Measurements from ENCODE around the gene HELZ2.

DNA sequence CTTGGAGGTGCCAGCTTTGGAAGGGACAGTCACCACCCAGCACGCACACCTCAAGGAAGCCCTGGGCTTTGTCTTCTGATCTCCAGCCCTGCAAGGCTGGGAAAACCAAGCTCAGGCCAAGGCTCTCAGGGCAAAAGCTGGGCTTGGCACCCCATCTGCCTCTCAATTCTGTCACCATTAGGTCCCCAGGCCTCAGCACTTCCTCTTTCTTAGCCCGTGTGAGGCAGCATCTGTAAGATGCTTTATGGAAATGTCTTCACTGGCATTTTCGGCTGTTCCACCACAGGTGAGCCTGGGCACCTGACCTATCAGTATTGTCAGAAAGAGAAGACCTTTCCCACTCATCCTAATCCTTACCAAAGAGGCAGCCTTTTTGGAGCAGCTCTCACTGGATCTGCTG is 28.3 kb upstream of the HELZ2 start:
- TF ChIP-seq, protein P1, sequence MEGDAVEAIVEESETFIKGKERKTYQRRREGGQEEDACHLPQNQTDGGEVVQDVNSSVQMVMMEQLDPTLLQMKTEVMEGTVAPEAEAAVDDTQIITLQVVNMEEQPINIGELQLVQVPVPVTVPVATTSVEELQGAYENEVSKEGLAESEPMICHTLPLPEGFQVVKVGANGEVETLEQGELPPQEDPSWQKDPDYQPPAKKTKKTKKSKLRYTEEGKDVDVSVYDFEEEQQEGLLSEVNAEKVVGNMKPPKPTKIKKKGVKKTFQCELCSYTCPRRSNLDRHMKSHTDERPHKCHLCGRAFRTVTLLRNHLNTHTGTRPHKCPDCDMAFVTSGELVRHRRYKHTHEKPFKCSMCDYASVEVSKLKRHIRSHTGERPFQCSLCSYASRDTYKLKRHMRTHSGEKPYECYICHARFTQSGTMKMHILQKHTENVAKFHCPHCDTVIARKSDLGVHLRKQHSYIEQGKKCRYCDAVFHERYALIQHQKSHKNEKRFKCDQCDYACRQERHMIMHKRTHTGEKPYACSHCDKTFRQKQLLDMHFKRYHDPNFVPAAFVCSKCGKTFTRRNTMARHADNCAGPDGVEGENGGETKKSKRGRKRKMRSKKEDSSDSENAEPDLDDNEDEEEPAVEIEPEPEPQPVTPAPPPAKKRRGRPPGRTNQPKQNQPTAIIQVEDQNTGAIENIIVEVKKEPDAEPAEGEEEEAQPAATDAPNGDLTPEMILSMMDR (conservative IDR thresholded peaks at IDR 0.05; ENCODE audit: low read depth in 2 of 2), result no peak
- TF ChIP-seq REST (IDR thresholded peaks at IDR 0.05; ENCODE audit: unreplicated experiment), result no peak
- no peak for TF ChIP-seq POLR2AphosphoS5 (IDR thresholded peaks at IDR 0.05; ENCODE audit: low read depth)
- TF ChIP-seq, protein P2, sequence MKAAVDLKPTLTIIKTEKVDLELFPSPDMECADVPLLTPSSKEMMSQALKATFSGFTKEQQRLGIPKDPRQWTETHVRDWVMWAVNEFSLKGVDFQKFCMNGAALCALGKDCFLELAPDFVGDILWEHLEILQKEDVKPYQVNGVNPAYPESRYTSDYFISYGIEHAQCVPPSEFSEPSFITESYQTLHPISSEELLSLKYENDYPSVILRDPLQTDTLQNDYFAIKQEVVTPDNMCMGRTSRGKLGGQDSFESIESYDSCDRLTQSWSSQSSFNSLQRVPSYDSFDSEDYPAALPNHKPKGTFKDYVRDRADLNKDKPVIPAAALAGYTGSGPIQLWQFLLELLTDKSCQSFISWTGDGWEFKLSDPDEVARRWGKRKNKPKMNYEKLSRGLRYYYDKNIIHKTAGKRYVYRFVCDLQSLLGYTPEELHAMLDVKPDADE (IDR thresholded peaks at IDR 0.05), result no peak
- TF ChIP-seq EZH2phosphoT487 (IDR thresholded peaks at IDR 0.05; ENCODE audit: unreplicated experiment), result no peak
- no peak for TF ChIP-seq EZH2 (IDR thresholded peaks at IDR 0.05; ENCODE audit: low read depth, unreplicated experiment)
- no peak for TF ChIP-seq CREB1 (CRISPR knock-in tag; IDR thresholded peaks at IDR 0.05; ENCODE audit: low read depth)
- TF ChIP-seq ZNF462 (CRISPR knock-in tag; IDR thresholded peaks at IDR 0.05), result no peak
